Natural killer cell (primary cell): Measurements from ENCODE around the gene LZTR1. TPM values are rescaled to one million over a fixed set of nuclear protein-coding genes. Genes with fewer than 3 reads are reported as not detected.

ENCODE experiments used
- ATAC-seq, 3 donors: fragments of 150-1000 bp in 2 of 3; fragments of 200-7000 bp in 1 of 3; cut with Tn5 transposase; 1 replicate in 1 of 3; 2 replicates in 2 of 3; pipeline ENCODE4 v1.10.0; 2021; ENCODE audit warnings: mild to moderate bottlenecking in 2 of 3, moderate library complexity in 2 of 3
- DNase-seq, 2 donors: peaks; one replicate each; pipeline versions ENCODE4 v3.0.0 to v3.0.0-alpha.2; 2013 to 2021; ENCODE audit warnings: mixed read lengths in 1 of 2
- H3K27ac ChIP-seq: one replicate; pipeline ENCODE4 v1.5.1; 2013; ENCODE audit warnings: mild to moderate bottlenecking, low read length
- H3K27me3 ChIP-seq: one replicate; pipeline ENCODE4 v1.6.1; 2013; ENCODE audit warnings: low read length; ENCODE audit not compliant: control insufficient read depth, insufficient read depth
- H3K36me3 ChIP-seq: one replicate; pipeline ENCODE4 v1.6.1; 2013; ENCODE audit warnings: low read length; ENCODE audit not compliant: control insufficient read depth, insufficient read depth
- H3K4me1 ChIP-seq: one replicate; pipeline ENCODE4 v1.6.1; 2013; ENCODE audit warnings: low read length; ENCODE audit not compliant: control insufficient read depth, insufficient read depth
- H3K4me3 ChIP-seq: one replicate; pipeline ENCODE4 v1.5.1; 2013; ENCODE audit warnings: low read length
- H3K9me3 ChIP-seq: one replicate; pipeline ENCODE4 v1.6.1; 2013; ENCODE audit warnings: low read length; ENCODE audit not compliant: control insufficient read depth, insufficient read depth
- H3K27ac Mint-ChIP-seq, 2 donors: one replicate each; pipeline ENCODE4 v1.8.0; 2022; ENCODE audit warnings: mild to moderate bottlenecking in 2 of 2, mixed read lengths in 2 of 2, moderate library complexity in 1 of 2
- H3K27me3 Mint-ChIP-seq, 2 donors: one replicate each; pipeline ENCODE4 v1.8.0; 2022; ENCODE audit warnings: low read depth in 2 of 2, mixed read lengths in 2 of 2
- H3K36me3 Mint-ChIP-seq: one replicate; pipeline ENCODE4 v1.8.0; 2022; ENCODE audit warnings: mixed read lengths
- H3K4me1 Mint-ChIP-seq, 2 donors: one replicate each; pipeline ENCODE4 v1.8.0; 2022; ENCODE audit warnings: mixed read lengths in 2 of 2
- H3K4me3 Mint-ChIP-seq: one replicate; pipeline ENCODE4 v1.8.0; 2022; ENCODE audit warnings: mild to moderate bottlenecking, moderate library complexity, mixed read lengths
- H3K9me3 Mint-ChIP-seq, 2 donors: one replicate each; pipeline ENCODE4 v1.8.0; 2022; ENCODE audit warnings: mixed read lengths in 2 of 2
- WGBS: methylation state at CpG from one replicate; pipeline ENCODE4 v1.1.7; 2013; ENCODE audit warnings: missing lambda C conversion rate; ENCODE audit not compliant: insufficient coverage; 5-methylcytosine and 5-hydroxymethylcytosine counted together
- intact Hi-C: fragments of 100-400 bp; cut with micrococcal nuclease; formaldehyde crosslinking; loops from one replicate; pipeline ENCODE4 v1.14.2; 2022
- total RNA-seq, 4 donors: library from RNA; stranded (reverse); fragments of 120-200 nt in 1 of 4; gene quantifications; one replicate each; pipeline versions ENCODE4 v1.2.3 to v1.2.4, GENCODE V29; 2013 to 2022
- TF ChIP-seq, protein P1 (sequence below): fragments of 200-600 bp; IDR thresholded peaks from one replicate; pipeline ENCODE4 v1.8.0; 2022; ENCODE audit warnings: antibody characterized with exemption

Gene LZTR1
- total RNA-seq, 3 donors from 2014 or later (not counting 1 experiment from before 2014, with no cell fraction given): 71.9 to 85.0 (median 82.0) TPM

- ATAC-seq (no peak), DNase-seq (no peak)
- WGBS: 80% methylated on average over 12 of the region's 13 CpGs
- TF ChIP-seq, protein P1, sequence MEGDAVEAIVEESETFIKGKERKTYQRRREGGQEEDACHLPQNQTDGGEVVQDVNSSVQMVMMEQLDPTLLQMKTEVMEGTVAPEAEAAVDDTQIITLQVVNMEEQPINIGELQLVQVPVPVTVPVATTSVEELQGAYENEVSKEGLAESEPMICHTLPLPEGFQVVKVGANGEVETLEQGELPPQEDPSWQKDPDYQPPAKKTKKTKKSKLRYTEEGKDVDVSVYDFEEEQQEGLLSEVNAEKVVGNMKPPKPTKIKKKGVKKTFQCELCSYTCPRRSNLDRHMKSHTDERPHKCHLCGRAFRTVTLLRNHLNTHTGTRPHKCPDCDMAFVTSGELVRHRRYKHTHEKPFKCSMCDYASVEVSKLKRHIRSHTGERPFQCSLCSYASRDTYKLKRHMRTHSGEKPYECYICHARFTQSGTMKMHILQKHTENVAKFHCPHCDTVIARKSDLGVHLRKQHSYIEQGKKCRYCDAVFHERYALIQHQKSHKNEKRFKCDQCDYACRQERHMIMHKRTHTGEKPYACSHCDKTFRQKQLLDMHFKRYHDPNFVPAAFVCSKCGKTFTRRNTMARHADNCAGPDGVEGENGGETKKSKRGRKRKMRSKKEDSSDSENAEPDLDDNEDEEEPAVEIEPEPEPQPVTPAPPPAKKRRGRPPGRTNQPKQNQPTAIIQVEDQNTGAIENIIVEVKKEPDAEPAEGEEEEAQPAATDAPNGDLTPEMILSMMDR: no peak
- Mint-ChIP-seq H3K27ac (peak overlapping the region; percentile 77 to 92), H3K4me3 (peak overlapping the region; percentile 30), H3K9me3 (peaks cover 2 to 3% of the 10 kb centered on the region in 2 donors), H3K4me1 (peaks cover 27 to 46% of the 10 kb centered on the region in 2 donors), H3K36me3 (no peaks in the 10 kb centered on the region), H3K27me3 (no peaks in the 10 kb centered on the region)
- Histone ChIP-seq H3K4me1 (peaks cover 32% of the 10 kb centered on the region), H3K9me3 (peaks cover 6% of the 10 kb centered on the region), H3K27me3 (no peaks in the 10 kb centered on the region), H3K36me3 (no peaks in the 10 kb centered on the region), H3K4me3 (no peak overlapping the region), H3K27ac (no peak overlapping the region)
- intact Hi-C loops: loop anchor here (2.0 kb wide), 1 partner anchor 53 kb away; no protein-coding TSS in a partner anchor
Observed at GRCh38 chr22:20979940-20980453, 2.1 kb upstream of the LZTR1 start.

GRCh38 chr22:20980523-20980922 is 1.6 kb upstream of the LZTR1 start:
- no peaks in the 10 kb centered on the region for H3K27me3 ChIP-seq
- WGBS: 99% methylated on average over 4 of the region's 4 CpGs
- DNase-seq (no peak), ATAC-seq (no peak)
- H3K4me3 ChIP-seq: no peak overlapping the region
- peaks cover 32% of the 10 kb centered on the region for H3K4me1 ChIP-seq
- peaks cover under 1% of the 10 kb centered on the region for H3K36me3 ChIP-seq
- H3K27me3 Mint-ChIP-seq: no peaks in the 10 kb centered on the region
- peak overlapping the region in 1 of 2 donors; percentile 92 for H3K27ac Mint-ChIP-seq
- H3K9me3 ChIP-seq: peaks cover 6% of the 10 kb centered on the region
- H3K36me3 Mint-ChIP-seq: no peaks in the 10 kb centered on the region
- TF ChIP-seq, protein P1: no peak
- H3K9me3 Mint-ChIP-seq: peaks cover 2 to 3% of the 10 kb centered on the region in 2 donors
- no peak overlapping the region for H3K27ac ChIP-seq
- intact Hi-C loops: loop anchor here (2.0 kb wide), 1 partner anchor 54 kb away; no protein-coding TSS in a partner anchor
- peaks cover 27 to 46% of the 10 kb centered on the region in 2 donors for H3K4me1 Mint-ChIP-seq
- H3K4me3 Mint-ChIP-seq: peak overlapping the region; percentile 25

DNA sequence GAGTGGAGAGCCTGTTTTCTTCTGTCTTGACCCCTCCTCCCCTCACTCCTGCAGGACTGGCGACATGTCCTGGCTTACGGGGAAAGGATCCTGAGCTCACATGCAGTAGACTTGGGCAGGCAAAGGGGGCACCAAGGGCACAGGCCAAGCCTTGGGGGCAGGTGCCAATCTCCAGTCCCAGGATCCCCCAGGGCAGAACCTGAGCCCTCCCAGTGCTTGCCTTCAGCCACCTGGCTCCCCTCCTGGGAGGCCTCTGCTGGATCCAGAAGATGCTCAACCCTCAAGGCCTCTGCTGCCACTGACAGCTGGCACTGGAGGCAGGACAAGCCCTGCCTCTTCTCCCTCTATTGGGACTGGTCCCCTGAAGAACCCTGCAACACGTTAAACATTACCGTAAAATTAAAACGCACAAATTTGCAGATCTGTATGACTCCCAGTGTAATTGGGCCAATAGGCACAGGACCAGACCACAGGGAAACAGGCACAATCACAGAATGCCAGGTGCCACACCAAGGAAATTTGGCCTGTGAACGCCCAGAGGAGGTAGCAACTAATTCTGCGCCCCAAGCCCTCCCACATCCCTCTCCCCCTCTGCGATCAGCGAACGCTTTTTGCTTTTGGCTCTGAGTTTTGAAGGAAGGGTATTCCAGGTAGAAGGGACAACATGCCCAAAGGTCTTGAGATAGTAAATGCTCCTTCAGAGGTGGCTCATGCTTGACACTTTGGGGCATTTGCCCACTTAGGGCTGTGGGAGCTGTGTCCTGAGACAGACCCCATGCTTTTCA is 967 bp upstream of the LZTR1 start:
- peaks cover 6% of the 10 kb centered on the region for H3K9me3 ChIP-seq
- Mint-ChIP-seq H3K9me3 (peaks cover 2 to 3% of the 10 kb centered on the region in 2 donors), H3K4me1 (peaks cover 27 to 46% of the 10 kb centered on the region in 2 donors), H3K36me3 (no peaks in the 10 kb centered on the region), H3K27ac (peak overlapping the region; percentile 80 to 92), H3K27me3 (no peaks in the 10 kb centered on the region), H3K4me3 (peak overlapping the region; percentile 92)
- WGBS: 77% methylated on average over 10 of the region's 10 CpGs
- TF ChIP-seq, protein P1: no peak
- no peaks in the 10 kb centered on the region for H3K27me3 ChIP-seq
- peaks cover 32% of the 10 kb centered on the region for H3K4me1 ChIP-seq
- intact Hi-C loops: loop anchor here (2.0 kb wide), 1 partner anchor 54 kb away; no protein-coding TSS in a partner anchor
- ATAC-seq: no peak
- H3K27ac ChIP-seq: peak overlapping the region; percentile 77
- peak overlapping the region; percentile 78 for H3K4me3 ChIP-seq
- DNase-seq: no peak
- H3K36me3 ChIP-seq: peaks cover 2% of the 10 kb centered on the region
